HEK293 (cell line): ENCODE results near the gene DHX38.

Experiments
- CTCF ChIA-PET: fragments of 350-600 bp; formaldehyde crosslinking; extraction: SDS; loops from one replicate; lab custom pipeline; 2021; ENCODE audit warnings: antibody characterized with exemption; lab: Yijun Ruan, JAX
- POLR2A ChIA-PET: fragments of 300-600 bp; formaldehyde crosslinking; extraction: SDS; loops from one replicate; lab custom pipeline; 2020; ENCODE audit warnings: antibody characterized with exemption, inconsistent platforms; lab: Yijun Ruan, JAX
- H3K27ac ChIP-seq: fragments of 200-500 bp; sonication (Bioruptor generic); 2 replicates; pipeline ENCODE4 v1.5.1; 2014; ENCODE audit warnings: low read depth, low read length, control low read depth, inconsistent platforms; ENCODE audit errors: extremely low read depth
- H3K36me3 ChIP-seq, 2 experiments: fragments of 200-500 bp in 1 of 2; sonication (Bioruptor generic) in 1 of 2; 1 replicate in 1 of 2; 2 replicates in 1 of 2; pipeline ENCODE4 v1.5.1; 2014 to 2017; ENCODE audit warnings: inconsistent platforms in 2 of 2, low read length in 2 of 2; ENCODE audit not compliant: control insufficient read depth in 2 of 2, insufficient read depth in 1 of 2
- H3K4me1 ChIP-seq: fragments of 200-500 bp; sonication (Bioruptor generic); 2 replicates; pipeline ENCODE4 v1.5.1; 2014; ENCODE audit warnings: mild to moderate bottlenecking, low read length, inconsistent platforms; ENCODE audit not compliant: control insufficient read depth, insufficient read depth
- H3K4me3 ChIP-seq: 2 replicates; pipeline ENCODE4 v1.5.1; 2011; ENCODE audit warnings: low read depth, mild to moderate bottlenecking, control low read depth, low read length, moderate library complexity
- H3K9me3 ChIP-seq: fragments of 200-500 bp; sonication (Bioruptor generic); 2 replicates; pipeline ENCODE4 v1.5.1; 2014; ENCODE audit warnings: low read depth, low read length, inconsistent platforms; ENCODE audit not compliant: control insufficient read depth, insufficient read depth
- FEZF1 ChIP-seq: fragments of 450-650 bp; formaldehyde crosslinking; IDR thresholded peaks from 2 replicates; pipeline ENCODE4 v1.5.1; 2016; ENCODE audit warnings: missing biosample characterization, missing genetic modification characterization
- KLF1 ChIP-seq: fragments of 450-650 bp; formaldehyde crosslinking; IDR thresholded peaks from 2 replicates; pipeline ENCODE4 v1.5.1; 2016; ENCODE audit warnings: missing biosample characterization, missing genetic modification characterization
- KLF7 ChIP-seq: fragments of 450-650 bp; formaldehyde crosslinking; IDR thresholded peaks from 2 replicates; pipeline ENCODE4 v1.5.1; 2016; ENCODE audit warnings: missing biosample characterization, missing genetic modification characterization, borderline replicate concordance
- MZF1 ChIP-seq: fragments of 450-650 bp; formaldehyde crosslinking; IDR thresholded peaks from 2 replicates; pipeline ENCODE4 v1.5.1; 2017; ENCODE audit warnings: missing biosample characterization, missing genetic modification characterization, borderline replicate concordance
- OVOL3 ChIP-seq: fragments of 450-650 bp; formaldehyde crosslinking; IDR thresholded peaks from 2 replicates; pipeline ENCODE4 v1.5.1; 2016; ENCODE audit warnings: missing biosample characterization, missing genetic modification characterization
- RBAK ChIP-seq: fragments of 450-650 bp; formaldehyde crosslinking; IDR thresholded peaks from 2 replicates; pipeline ENCODE4 v1.5.1; 2016; ENCODE audit warnings: missing biosample characterization, missing genetic modification characterization
- SALL2 ChIP-seq: fragments of 450-650 bp; formaldehyde crosslinking; IDR thresholded peaks from 2 replicates; pipeline ENCODE4 v1.5.0; 2017; ENCODE audit warnings: missing biosample characterization, mild to moderate bottlenecking, missing genetic modification characterization, borderline replicate concordance
- SCRT2 ChIP-seq: fragments of 450-650 bp; formaldehyde crosslinking; IDR thresholded peaks from 2 replicates; pipeline ENCODE4 v1.5.1; 2016; ENCODE audit warnings: missing biosample characterization, missing genetic modification characterization
- YY2 ChIP-seq: fragments of 450-650 bp; formaldehyde crosslinking; IDR thresholded peaks from 2 replicates; pipeline ENCODE4 v1.5.1; 2016; ENCODE audit warnings: missing biosample characterization, missing genetic modification characterization
- ZEB2 ChIP-seq: fragments of 450-650 bp; formaldehyde crosslinking; IDR thresholded peaks from 2 replicates; pipeline ENCODE4 v1.5.1; 2016; ENCODE audit warnings: missing biosample characterization, missing genetic modification characterization
- ZNF146 ChIP-seq: fragments of 450-650 bp; formaldehyde crosslinking; IDR thresholded peaks from 2 replicates; pipeline ENCODE4 v1.5.1; 2016; ENCODE audit warnings: missing biosample characterization, missing genetic modification characterization
- ZNF155 ChIP-seq: fragments of 450-650 bp; formaldehyde crosslinking; IDR thresholded peaks from 2 replicates; pipeline ENCODE4 v1.5.1; 2016; ENCODE audit warnings: missing biosample characterization, missing genetic modification characterization
- ZNF175 ChIP-seq: fragments of 450-650 bp; formaldehyde crosslinking; IDR thresholded peaks from 2 replicates; pipeline ENCODE4 v1.5.1; 2016; ENCODE audit warnings: missing biosample characterization, missing genetic modification characterization
- ZNF202 ChIP-seq: fragments of 450-650 bp; formaldehyde crosslinking; IDR thresholded peaks from 2 replicates; pipeline ENCODE4 v1.5.1; 2016; ENCODE audit warnings: missing biosample characterization, missing genetic modification characterization, borderline replicate concordance
- ZNF248 ChIP-seq: fragments of 450-650 bp; formaldehyde crosslinking; IDR thresholded peaks from 2 replicates; pipeline ENCODE4 v1.5.1; 2017; ENCODE audit warnings: missing biosample characterization, missing genetic modification characterization
- ZNF335 ChIP-seq: fragments of 450-650 bp; formaldehyde crosslinking; conservative IDR thresholded peaks from 2 replicates; pipeline ENCODE4 v1.5.1; 2016; ENCODE audit warnings: missing biosample characterization, missing genetic modification characterization
- ZNF416 ChIP-seq: fragments of 450-650 bp; formaldehyde crosslinking; IDR thresholded peaks from 2 replicates; pipeline ENCODE4 v1.5.1; 2016; ENCODE audit warnings: missing biosample characterization, missing genetic modification characterization
- ZNF521 ChIP-seq: fragments of 450-650 bp; formaldehyde crosslinking; IDR thresholded peaks from 2 replicates; pipeline ENCODE4 v1.5.1; 2017; ENCODE audit warnings: missing biosample characterization, mild to moderate bottlenecking, missing genetic modification characterization
- ZNF548 ChIP-seq: fragments of 450-650 bp; formaldehyde crosslinking; IDR thresholded peaks from 2 replicates; pipeline ENCODE4 v1.5.1; 2016; ENCODE audit warnings: missing biosample characterization, missing genetic modification characterization
- ZNF585B ChIP-seq: fragments of 450-650 bp; formaldehyde crosslinking; IDR thresholded peaks from 2 replicates; pipeline ENCODE4 v1.5.1; 2016; ENCODE audit warnings: missing biosample characterization, missing genetic modification characterization
- ZNF660 ChIP-seq: fragments of 450-650 bp; IDR thresholded peaks from 2 replicates; pipeline ENCODE4 v1.5.1; 2018; ENCODE audit warnings: missing biosample characterization, mild to moderate bottlenecking, missing genetic modification characterization
- ZNF785 ChIP-seq: fragments of 450-650 bp; formaldehyde crosslinking; IDR thresholded peaks from 2 replicates; pipeline ENCODE4 v1.5.1; 2016; ENCODE audit warnings: missing biosample characterization, missing genetic modification characterization
- ZNF830 ChIP-seq: fragments of 450-650 bp; IDR thresholded peaks from 2 replicates; pipeline ENCODE4 v1.5.0; 2018; ENCODE audit warnings: missing biosample characterization, missing genetic modification characterization, low read depth, mild to moderate bottlenecking, moderate library complexity
- TF ChIP-seq, protein P1 (sequence below): fragments of 450-650 bp; formaldehyde crosslinking; IDR thresholded peaks from 2 replicates; pipeline ENCODE4 v1.5.1; 2016; ENCODE audit warnings: missing biosample characterization, missing genetic modification characterization
- TF ChIP-seq, protein P2 (sequence below): fragments of 450-650 bp; formaldehyde crosslinking; IDR thresholded peaks from 2 replicates; pipeline ENCODE4; 2016; ENCODE audit warnings: missing biosample characterization, missing genetic modification characterization
- TF ChIP-seq, protein P3 (sequence below): fragments of 450-650 bp; formaldehyde crosslinking; IDR thresholded peaks from 2 replicates; pipeline ENCODE4 v1.5.1; 2016; ENCODE audit warnings: missing biosample characterization, missing genetic modification characterization
- TF ChIP-seq, protein P4 (sequence below): fragments of 450-650 bp; formaldehyde crosslinking; IDR thresholded peaks from 2 replicates; pipeline ENCODE4 v1.5.1; 2017; ENCODE audit warnings: missing biosample characterization, mild to moderate bottlenecking, missing genetic modification characterization, moderate library complexity
- TF ChIP-seq, protein P5 (sequence below): fragments of 450-650 bp; formaldehyde crosslinking; IDR thresholded peaks from 2 replicates; pipeline ENCODE4 v1.5.1; 2016; ENCODE audit warnings: missing biosample characterization, missing genetic modification characterization
- TF ChIP-seq, protein P6 (sequence below): fragments of 450-650 bp; formaldehyde crosslinking; IDR thresholded peaks from 2 replicates; pipeline ENCODE4 v1.5.1; 2017; ENCODE audit warnings: missing biosample characterization, missing genetic modification characterization
- TF ChIP-seq, protein P7 (sequence below): fragments of 450-650 bp; formaldehyde crosslinking; IDR thresholded peaks from 2 replicates; pipeline ENCODE4 v1.5.0; 2017; ENCODE audit warnings: missing biosample characterization, missing genetic modification characterization, borderline replicate concordance

DHX38 gene

DNA sequence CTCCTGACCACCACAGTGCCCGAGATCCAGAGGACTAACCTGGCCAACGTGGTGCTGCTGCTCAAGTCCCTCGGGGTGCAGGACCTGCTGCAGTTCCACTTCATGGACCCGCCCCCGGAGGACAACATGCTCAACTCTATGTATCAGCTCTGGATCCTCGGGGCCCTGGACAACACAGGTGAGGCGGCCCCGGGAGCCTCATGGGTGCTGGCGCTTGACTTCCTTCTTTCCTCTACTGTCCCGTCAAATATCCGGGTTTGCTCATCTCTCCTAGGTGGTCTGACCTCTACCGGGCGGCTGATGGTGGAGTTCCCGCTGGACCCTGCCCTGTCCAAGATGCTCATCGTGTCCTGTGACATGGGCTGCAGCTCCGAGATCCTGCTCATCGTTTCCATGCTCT lies 13.7 kb downstream of the DHX38 start (continued):
- no peak for TF ChIP-seq ZNF335
- TF ChIP-seq, protein P1, sequence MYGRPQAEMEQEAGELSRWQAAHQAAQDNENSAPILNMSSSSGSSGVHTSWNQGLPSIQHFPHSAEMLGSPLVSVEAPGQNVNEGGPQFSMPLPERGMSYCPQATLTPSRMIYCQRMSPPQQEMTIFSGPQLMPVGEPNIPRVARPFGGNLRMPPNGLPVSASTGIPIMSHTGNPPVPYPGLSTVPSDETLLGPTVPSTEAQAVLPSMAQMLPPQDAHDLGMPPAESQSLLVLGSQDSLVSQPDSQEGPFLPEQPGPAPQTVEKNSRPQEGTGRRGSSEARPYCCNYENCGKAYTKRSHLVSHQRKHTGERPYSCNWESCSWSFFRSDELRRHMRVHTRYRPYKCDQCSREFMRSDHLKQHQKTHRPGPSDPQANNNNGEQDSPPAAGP: no peak

DNA sequence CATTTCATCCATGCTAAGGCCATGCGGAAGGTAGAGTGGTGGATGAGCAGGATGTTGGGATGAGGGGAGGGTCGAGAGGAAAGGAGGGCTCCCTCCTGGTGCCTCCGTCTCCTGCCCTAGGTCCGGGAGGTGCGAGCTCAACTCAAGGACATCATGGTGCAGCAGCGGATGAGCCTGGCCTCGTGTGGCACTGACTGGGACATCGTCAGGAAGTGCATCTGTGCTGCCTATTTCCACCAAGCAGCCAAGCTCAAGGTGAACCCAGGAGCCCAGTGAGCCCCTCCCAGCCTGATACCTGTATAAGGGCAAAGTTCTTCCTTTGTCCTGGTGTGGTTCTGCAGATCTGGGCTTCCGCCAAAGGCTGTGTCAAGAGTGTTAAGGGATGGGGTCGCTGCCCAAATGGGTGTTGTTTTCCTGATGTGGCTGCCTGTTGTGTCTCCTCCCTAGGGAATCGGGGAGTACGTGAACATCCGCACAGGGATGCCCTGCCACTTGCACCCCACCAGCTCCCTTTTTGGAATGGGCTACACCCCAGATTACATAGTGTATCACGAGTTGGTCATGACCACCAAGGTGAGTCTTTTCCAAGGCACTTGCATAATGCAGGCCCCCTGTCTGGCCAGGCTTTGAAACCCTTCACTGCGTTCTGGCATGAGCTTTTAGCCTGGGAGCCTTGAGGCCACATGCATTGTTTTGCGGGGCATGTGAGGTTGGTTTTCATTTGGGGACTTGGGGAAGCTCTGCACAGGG lies 14.9 kb downstream of the DHX38 start:
- no peak overlapping the region for H3K4me3 ChIP-seq
- CTCF ChIA-PET: interaction anchor here (0.6 kb wide), 2 partner anchors 8 to 144 kb away, joined by 3 read pairs; no protein-coding TSS in a partner anchor
- peaks cover 4 to 100% of the 10 kb centered on the region in 2 experiments; a peak in 2 of 3 replicates for H3K36me3 ChIP-seq

DNA sequence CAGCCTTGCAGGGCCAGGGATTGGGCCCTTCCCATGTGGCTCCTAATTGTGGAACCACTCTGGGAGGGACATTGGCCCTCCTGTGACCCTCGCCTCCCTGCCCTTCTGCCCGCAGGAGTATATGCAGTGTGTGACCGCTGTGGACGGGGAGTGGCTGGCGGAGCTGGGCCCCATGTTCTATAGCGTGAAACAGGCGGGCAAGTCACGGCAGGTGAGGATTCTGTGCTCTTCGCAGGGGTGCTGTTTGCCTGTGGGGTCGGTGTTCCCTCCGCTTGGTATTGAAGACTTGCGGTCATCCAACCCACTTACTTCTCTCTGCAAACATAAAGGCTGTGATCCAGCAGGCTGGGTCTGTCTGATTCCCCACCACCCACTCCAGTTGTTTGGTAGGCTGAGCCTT lies 15.7 kb downstream of the DHX38 start:
- ChIA-PET CTCF (no interaction called here), POLR2A (no interaction called here)
- Histone ChIP-seq H3K9me3 (no peaks in the 10 kb centered on the region), H3K36me3 (peaks cover 4 to 93% of the 10 kb centered on the region in 2 experiments; a peak in 2 of 3 replicates), H3K27ac (no peak overlapping the region), H3K4me1 (no peaks in the 10 kb centered on the region), H3K4me3 (no peak overlapping the region)
- TF ChIP-seq ZNF175 (no peak), ZNF146 (tag by site-specific recombination) (no peak), RBAK (tag by site-specific recombination) (no peak), ZNF416 (tag by site-specific recombination) (no peak), ZNF585B (tag by site-specific recombination) (no peak), KLF7 (tag by site-specific recombination) (no peak), SALL2 (no peak)
- TF ChIP-seq, protein P2, sequence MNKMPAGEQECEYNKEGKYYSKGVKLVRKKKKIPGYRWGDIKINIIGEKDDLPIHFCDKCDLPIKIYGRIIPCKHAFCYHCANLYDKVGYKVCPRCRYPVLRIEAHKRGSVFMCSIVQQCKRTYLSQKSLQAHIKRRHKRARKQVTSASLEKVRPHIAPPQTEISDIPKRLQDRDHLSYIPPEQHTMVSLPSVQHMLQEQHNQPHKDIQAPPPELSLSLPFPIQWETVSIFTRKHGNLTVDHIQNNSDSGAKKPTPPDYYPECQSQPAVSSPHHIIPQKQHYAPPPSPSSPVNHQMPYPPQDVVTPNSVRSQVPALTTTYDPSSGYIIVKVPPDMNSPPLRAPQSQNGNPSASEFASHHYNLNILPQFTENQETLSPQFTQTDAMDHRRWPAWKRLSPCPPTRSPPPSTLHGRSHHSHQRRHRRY (tag by site-specific recombination): no peak
- TF ChIP-seq, protein P3, sequence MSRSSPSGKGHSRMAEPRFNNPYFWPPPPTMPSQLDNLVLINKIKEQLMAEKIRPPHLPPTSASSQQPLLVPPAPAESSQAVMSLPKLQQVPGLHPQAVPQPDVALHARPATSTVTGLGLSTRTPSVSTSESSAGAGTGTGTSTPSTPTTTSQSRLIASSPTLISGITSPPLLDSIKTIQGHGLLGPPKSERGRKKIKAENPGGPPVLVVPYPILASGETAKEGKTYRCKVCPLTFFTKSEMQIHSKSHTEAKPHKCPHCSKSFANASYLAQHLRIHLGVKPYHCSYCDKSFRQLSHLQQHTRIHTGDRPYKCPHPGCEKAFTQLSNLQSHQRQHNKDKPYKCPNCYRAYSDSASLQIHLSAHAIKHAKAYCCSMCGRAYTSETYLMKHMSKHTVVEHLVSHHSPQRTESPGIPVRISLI (tag by site-specific recombination): no peak
- TF ChIP-seq, all 188 proteins: peak for 0

More for the DNA sequence above, 14.9 kb downstream of the DHX38 start:
- no peaks in the 10 kb centered on the region for H3K4me1 ChIP-seq
- TF ChIP-seq ZNF202 (no peak), OVOL3 (tag by site-specific recombination) (no peak), ZNF785 (tag by site-specific recombination) (no peak), FEZF1 (tag by site-specific recombination) (no peak), KLF1 (tag by site-specific recombination) (no peak), ZNF248 (no peak), ZNF660 (tag by site-specific recombination) (no peak), ZNF155 (tag by site-specific recombination) (no peak), YY2 (tag by site-specific recombination) (no peak), ZEB2 (tag by site-specific recombination) (no peak), MZF1 (tag by site-specific recombination) (no peak), KLF7 (tag by site-specific recombination) (no peak), SCRT2 (tag by site-specific recombination) (no peak), ZNF830 (no peak), ZNF548 (tag by site-specific recombination) (no peak), ZNF521 (tag by site-specific recombination) (no peak)
- TF ChIP-seq, protein P4, sequence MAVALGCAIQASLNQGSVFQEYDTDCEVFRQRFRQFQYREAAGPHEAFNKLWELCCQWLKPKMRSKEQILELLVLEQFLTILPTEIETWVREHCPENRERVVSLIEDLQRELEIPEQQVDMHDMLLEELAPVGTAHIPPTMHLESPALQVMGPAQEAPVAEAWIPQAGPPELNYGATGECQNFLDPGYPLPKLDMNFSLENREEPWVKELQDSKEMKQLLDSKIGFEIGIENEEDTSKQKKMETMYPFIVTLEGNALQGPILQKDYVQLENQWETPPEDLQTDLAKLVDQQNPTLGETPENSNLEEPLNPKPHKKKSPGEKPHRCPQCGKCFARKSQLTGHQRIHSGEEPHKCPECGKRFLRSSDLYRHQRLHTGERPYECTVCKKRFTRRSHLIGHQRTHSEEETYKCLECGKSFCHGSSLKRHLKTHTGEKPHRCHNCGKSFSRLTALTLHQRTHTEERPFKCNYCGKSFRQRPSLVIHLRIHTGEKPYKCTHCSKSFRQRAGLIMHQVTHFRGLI (tag by site-specific recombination): no peak
- TF ChIP-seq, protein P5, sequence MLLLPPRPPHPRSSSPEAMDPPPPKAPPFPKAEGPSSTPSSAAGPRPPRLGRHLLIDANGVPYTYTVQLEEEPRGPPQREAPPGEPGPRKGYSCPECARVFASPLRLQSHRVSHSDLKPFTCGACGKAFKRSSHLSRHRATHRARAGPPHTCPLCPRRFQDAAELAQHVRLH: no peak
- TF ChIP-seq, protein P6, sequence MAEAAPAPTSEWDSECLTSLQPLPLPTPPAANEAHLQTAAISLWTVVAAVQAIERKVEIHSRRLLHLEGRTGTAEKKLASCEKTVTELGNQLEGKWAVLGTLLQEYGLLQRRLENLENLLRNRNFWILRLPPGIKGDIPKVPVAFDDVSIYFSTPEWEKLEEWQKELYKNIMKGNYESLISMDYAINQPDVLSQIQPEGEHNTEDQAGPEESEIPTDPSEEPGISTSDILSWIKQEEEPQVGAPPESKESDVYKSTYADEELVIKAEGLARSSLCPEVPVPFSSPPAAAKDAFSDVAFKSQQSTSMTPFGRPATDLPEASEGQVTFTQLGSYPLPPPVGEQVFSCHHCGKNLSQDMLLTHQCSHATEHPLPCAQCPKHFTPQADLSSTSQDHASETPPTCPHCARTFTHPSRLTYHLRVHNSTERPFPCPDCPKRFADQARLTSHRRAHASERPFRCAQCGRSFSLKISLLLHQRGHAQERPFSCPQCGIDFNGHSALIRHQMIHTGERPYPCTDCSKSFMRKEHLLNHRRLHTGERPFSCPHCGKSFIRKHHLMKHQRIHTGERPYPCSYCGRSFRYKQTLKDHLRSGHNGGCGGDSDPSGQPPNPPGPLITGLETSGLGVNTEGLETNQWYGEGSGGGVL: no peak
- TF ChIP-seq, protein P7, sequence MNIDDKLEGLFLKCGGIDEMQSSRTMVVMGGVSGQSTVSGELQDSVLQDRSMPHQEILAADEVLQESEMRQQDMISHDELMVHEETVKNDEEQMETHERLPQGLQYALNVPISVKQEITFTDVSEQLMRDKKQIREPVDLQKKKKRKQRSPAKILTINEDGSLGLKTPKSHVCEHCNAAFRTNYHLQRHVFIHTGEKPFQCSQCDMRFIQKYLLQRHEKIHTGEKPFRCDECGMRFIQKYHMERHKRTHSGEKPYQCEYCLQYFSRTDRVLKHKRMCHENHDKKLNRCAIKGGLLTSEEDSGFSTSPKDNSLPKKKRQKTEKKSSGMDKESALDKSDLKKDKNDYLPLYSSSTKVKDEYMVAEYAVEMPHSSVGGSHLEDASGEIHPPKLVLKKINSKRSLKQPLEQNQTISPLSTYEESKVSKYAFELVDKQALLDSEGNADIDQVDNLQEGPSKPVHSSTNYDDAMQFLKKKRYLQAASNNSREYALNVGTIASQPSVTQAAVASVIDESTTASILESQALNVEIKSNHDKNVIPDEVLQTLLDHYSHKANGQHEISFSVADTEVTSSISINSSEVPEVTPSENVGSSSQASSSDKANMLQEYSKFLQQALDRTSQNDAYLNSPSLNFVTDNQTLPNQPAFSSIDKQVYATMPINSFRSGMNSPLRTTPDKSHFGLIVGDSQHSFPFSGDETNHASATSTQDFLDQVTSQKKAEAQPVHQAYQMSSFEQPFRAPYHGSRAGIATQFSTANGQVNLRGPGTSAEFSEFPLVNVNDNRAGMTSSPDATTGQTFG (tag by site-specific recombination): no peak
- POLR2A ChIA-PET: no interaction called here
- H3K27ac ChIP-seq: no peak overlapping the region
- no peaks in the 10 kb centered on the region for H3K9me3 ChIP-seq
